ENCODE data around the gene UNC13C. TPM values are rescaled to one million over a fixed set of nuclear protein-coding genes. Genes with fewer than 3 reads are reported as not detected.

Gene UNC13C
- total and polyA plus RNA-seq, 2 of the 13 experiments (the other 11 are each of a cell fraction or from before 2014, with no cell fraction given), result 0.04 TPM; not detected in 1

DNA sequence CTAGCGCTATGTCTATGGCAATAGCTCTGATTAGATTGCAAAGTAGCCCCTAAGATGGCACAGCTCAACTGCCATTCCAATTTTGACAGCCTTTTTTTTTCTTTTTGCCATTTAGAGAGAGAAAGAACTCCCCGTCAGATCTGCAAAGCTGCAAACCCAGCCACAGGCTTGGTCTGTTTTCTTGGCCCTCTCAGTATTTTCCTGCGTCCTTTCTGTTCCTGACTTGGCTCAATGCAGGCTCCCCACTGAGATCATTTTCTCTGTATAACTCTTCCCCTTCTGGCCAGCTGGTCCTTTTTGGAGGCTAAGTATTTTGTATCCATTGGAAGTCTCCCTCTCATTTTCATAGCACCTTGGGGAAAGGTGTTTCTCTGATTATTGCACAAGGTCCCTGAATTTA lies 386.7 kb downstream of the UNC13C start:
- intact Hi-C loops (cut with micrococcal nuclease; ENCODE audit: unreplicated experiment), result no loop called here
- H3K27ac ChIP-seq (ENCODE audit: extremely low read length, insufficient read depth, low read length), result no peak overlapping the region
- BruUV-seq (replicated peaks), result no TSS peak
- ATAC-seq (no peak), FAIRE-seq (no peak), DNase-seq (ENCODE audit: low spot score) (no peak)
- H3K36me3 ChIP-seq (replicated peaks in 1 of 2; ENCODE audit: control insufficient read depth in 1 of 2, insufficient read depth in 2 of 2, low read length in 2 of 2), result no peaks in the 10 kb centered on the region
- H3K79me2 ChIP-seq (ENCODE audit: insufficient read depth, low read length), result no peaks in the 10 kb centered on the region
- no peak overlapping the region for H3K4me2 ChIP-seq (ENCODE audit: low read depth, low read length)
- peaks cover 27% of the 10 kb centered on the region for H3K9me3 ChIP-seq (ENCODE audit: low read length)
- no peak overlapping the region for H3K4me3 ChIP-seq (replicated peaks in 1 of 3; ENCODE audit: insufficient read depth in 1 of 3, low read depth in 2 of 3, low read length in 3 of 3)
- H2AFZ ChIP-seq (ENCODE audit: low read length), result no peak overlapping the region
- ChIA-PET POLR2A (no interaction called here), CTCF (ENCODE audit: low intra/inter-chr PET ratio, low total read pairs) (no interaction called here)
- WGBS (ENCODE audit: low lambda C conversion rate), result 13% methylated on average over 3 of the region's 3 CpGs
- no peaks in the 10 kb centered on the region for H4K20me1 ChIP-seq (ENCODE audit: insufficient read depth, low read length)
- H3K27me3 ChIP-seq (ENCODE audit: control insufficient read depth in 1 of 2, insufficient read depth in 2 of 2, low read length in 2 of 2), result no peaks in the 10 kb centered on the region
- TF ChIP-seq SETDB1 (CRISPR knock-in tag; IDR thresholded peaks at IDR 0.05; ENCODE audit: borderline replicate concordance), result no peak
- no peak for TF ChIP-seq ZNF816 (CRISPR knock-in tag; IDR thresholded peaks at IDR 0.05; ENCODE audit: borderline replicate concordance)
- no peak for TF ChIP-seq FOSL1 (CRISPR knock-in tag; IDR thresholded peaks at IDR 0.05; ENCODE audit: borderline replicate concordance)
- no peak for TF ChIP-seq MIER3 (CRISPR knock-in tag; IDR thresholded peaks at IDR 0.05; ENCODE audit: borderline replicate concordance)
- TF ChIP-seq SMARCE1 (IDR thresholded peaks at IDR 0.05; ENCODE audit: borderline replicate concordance), result no peak
- TF ChIP-seq, protein P1, sequence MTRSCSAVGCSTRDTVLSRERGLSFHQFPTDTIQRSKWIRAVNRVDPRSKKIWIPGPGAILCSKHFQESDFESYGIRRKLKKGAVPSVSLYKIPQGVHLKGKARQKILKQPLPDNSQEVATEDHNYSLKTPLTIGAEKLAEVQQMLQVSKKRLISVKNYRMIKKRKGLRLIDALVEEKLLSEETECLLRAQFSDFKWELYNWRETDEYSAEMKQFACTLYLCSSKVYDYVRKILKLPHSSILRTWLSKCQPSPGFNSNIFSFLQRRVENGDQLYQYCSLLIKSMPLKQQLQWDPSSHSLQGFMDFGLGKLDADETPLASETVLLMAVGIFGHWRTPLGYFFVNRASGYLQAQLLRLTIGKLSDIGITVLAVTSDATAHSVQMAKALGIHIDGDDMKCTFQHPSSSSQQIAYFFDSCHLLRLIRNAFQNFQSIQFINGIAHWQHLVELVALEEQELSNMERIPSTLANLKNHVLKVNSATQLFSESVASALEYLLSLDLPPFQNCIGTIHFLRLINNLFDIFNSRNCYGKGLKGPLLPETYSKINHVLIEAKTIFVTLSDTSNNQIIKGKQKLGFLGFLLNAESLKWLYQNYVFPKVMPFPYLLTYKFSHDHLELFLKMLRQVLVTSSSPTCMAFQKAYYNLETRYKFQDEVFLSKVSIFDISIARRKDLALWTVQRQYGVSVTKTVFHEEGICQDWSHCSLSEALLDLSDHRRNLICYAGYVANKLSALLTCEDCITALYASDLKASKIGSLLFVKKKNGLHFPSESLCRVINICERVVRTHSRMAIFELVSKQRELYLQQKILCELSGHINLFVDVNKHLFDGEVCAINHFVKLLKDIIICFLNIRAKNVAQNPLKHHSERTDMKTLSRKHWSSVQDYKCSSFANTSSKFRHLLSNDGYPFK (CRISPR knock-in tag; IDR thresholded peaks at IDR 0.05; ENCODE audit: borderline replicate concordance), result no peak
- H3K9ac ChIP-seq (ENCODE audit: insufficient read depth, low read depth, low read length), result no peak overlapping the region
- H3K4me1 ChIP-seq (ENCODE audit: insufficient read depth, low read length), result no peaks in the 10 kb centered on the region
- in situ Hi-C loops (cut with HindIII; ENCODE audit: extremely low pct_ligation_motif_present, low pct_unique_long_range_greater_than_20kb), result no loop called here

DNA sequence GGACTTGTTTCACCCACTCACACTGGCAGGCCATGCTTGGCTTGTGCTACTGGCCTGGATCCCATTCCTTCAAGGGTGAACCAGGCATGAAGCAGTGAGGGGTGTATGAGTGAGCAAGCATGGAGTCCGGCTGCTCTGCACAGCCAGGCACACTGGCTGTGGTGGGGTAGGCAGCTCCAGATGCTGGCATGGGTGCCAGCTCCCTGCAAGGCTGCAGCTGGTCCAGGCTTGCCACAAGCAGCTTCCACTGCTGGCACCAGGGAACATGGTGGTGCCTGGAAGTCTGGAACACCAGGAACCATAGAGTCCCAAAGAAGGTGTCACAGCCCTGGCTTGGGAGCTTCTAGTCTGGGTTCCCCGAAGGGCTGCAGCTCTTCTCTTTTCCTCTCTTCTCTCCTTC lies 395.1 kb downstream of the UNC13C start:
- 0% methylated on average over 1 of the region's 2 CpGs for WGBS (ENCODE audit: low lambda C conversion rate)
- Histone ChIP-seq H3K27ac (ENCODE audit: extremely low read length, insufficient read depth, low read length) (no peak overlapping the region), H4K20me1 (ENCODE audit: insufficient read depth, low read length) (no peaks in the 10 kb centered on the region), H3K4me1 (ENCODE audit: insufficient read depth, low read length) (no peaks in the 10 kb centered on the region), H2AFZ (ENCODE audit: low read length) (no peak overlapping the region), H3K4me2 (ENCODE audit: low read depth, low read length) (no peak overlapping the region), H3K4me3 (replicated peaks in 1 of 3; ENCODE audit: insufficient read depth in 1 of 3, low read depth in 2 of 3, low read length in 3 of 3) (no peak overlapping the region), H3K36me3 (replicated peaks in 1 of 2; ENCODE audit: control insufficient read depth in 1 of 2, insufficient read depth in 2 of 2, low read length in 2 of 2) (no peaks in the 10 kb centered on the region), H3K27me3 (ENCODE audit: control insufficient read depth in 1 of 2, insufficient read depth in 2 of 2, low read length in 2 of 2) (no peaks in the 10 kb centered on the region), H3K9me3 (ENCODE audit: low read length) (no peaks in the 10 kb centered on the region), H3K9ac (ENCODE audit: insufficient read depth, low read depth, low read length) (no peak overlapping the region), H3K79me2 (ENCODE audit: insufficient read depth, low read length) (no peaks in the 10 kb centered on the region)
- in situ Hi-C loops (cut with HindIII; ENCODE audit: extremely low pct_ligation_motif_present, low pct_unique_long_range_greater_than_20kb), result no loop called here
- ChIA-PET POLR2A (no interaction called here), CTCF (ENCODE audit: low intra/inter-chr PET ratio, low total read pairs) (no interaction called here)
- intact Hi-C loops (cut with micrococcal nuclease; ENCODE audit: unreplicated experiment), result no loop called here
- no peak for ATAC-seq
- TF ChIP-seq NRL (CRISPR knock-in tag; IDR thresholded peaks at IDR 0.05; ENCODE audit: borderline replicate concordance), result no peak
- no peak for TF ChIP-seq ZNF343 (CRISPR knock-in tag; IDR thresholded peaks at IDR 0.05)
- TF ChIP-seq, protein P2, sequence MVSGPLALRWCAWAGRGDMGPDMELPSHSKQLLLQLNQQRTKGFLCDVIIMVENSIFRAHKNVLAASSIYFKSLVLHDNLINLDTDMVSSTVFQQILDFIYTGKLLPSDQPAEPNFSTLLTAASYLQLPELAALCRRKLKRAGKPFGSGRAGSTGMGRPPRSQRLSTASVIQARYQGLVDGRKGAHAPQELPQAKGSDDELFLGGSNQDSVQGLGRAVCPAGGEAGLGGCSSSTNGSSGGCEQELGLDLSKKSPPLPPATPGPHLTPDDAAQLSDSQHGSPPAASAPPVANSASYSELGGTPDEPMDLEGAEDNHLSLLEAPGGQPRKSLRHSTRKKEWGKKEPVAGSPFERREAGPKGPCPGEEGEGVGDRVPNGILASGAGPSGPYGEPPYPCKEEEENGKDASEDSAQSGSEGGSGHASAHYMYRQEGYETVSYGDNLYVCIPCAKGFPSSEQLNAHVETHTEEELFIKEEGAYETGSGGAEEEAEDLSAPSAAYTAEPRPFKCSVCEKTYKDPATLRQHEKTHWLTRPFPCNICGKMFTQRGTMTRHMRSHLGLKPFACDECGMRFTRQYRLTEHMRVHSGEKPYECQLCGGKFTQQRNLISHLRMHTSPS (CRISPR knock-in tag; IDR thresholded peaks at IDR 0.05; ENCODE audit: low read depth), result no peak
- TF ChIP-seq ZFP37 (CRISPR knock-in tag; IDR thresholded peaks at IDR 0.05; ENCODE audit: borderline replicate concordance), result no peak
- TF ChIP-seq, protein P3, sequence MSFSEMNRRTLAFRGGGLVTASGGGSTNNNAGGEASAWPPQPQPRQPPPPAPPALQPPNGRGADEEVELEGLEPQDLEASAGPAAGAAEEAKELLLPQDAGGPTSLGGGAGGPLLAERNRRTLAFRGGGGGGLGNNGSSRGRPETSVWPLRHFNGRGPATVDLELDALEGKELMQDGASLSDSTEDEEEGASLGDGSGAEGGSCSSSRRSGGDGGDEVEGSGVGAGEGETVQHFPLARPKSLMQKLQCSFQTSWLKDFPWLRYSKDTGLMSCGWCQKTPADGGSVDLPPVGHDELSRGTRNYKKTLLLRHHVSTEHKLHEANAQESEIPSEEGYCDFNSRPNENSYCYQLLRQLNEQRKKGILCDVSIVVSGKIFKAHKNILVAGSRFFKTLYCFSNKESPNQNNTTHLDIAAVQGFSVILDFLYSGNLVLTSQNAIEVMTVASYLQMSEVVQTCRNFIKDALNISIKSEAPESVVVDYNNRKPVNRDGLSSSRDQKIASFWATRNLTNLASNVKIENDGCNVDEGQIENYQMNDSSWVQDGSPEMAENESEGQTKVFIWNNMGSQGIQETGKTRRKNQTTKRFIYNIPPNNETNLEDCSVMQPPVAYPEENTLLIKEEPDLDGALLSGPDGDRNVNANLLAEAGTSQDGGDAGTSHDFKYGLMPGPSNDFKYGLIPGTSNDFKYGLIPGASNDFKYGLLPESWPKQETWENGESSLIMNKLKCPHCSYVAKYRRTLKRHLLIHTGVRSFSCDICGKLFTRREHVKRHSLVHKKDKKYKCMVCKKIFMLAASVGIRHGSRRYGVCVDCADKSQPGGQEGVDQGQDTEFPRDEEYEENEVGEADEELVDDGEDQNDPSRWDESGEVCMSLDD (CRISPR knock-in tag; IDR thresholded peaks at IDR 0.05; ENCODE audit: borderline replicate concordance), result no peak
- DNase-seq (ENCODE audit: low spot score), result no peak
- BruUV-seq (replicated peaks), result no TSS peak
- FAIRE-seq, result no peak
